HepG2 (cell line): ENCODE results near the gene CCDC50. TPM values are rescaled to one million over a fixed set of nuclear protein-coding genes. Genes with fewer than 3 reads are reported as not detected.

ENCODE experiments used
- ASH2L ChIP-seq: fragments of 300-600, 200-600 bp; sonication (generic); IDR thresholded peaks from 2 replicates; pipeline ENCODE4 v1.7.0; 2017; ENCODE audit warnings: low read depth, mild to moderate bottlenecking, moderate library complexity, mixed read lengths, low read length; ENCODE audit not compliant: insufficient read length
- HOXA9 ChIP-seq: sonication (generic); formaldehyde crosslinking; IDR thresholded peaks from 2 replicates; pipeline ENCODE4 v1.8.1; 2022; ENCODE audit warnings: missing genetic modification reagents, mild to moderate bottlenecking, moderate library complexity, borderline replicate concordance
- JUND ChIP-seq: sonication (generic); formaldehyde crosslinking; IDR thresholded peaks from 2 replicates; pipeline ENCODE4 v1.8.0; 2022; ENCODE audit warnings: mild to moderate bottlenecking, missing genetic modification reagents
- MEIS2 ChIP-seq: sonication (generic); formaldehyde crosslinking; IDR thresholded peaks from 2 replicates; pipeline ENCODE4 v1.9.0; 2021; ENCODE audit warnings: mild to moderate bottlenecking, missing genetic modification reagents
- MTERF4 ChIP-seq: sonication (generic); formaldehyde crosslinking; IDR thresholded peaks from 2 replicates; pipeline ENCODE4 v1.8.0; 2023; ENCODE audit warnings: mild to moderate bottlenecking, missing genetic modification reagents
- NFYC ChIP-seq: IDR thresholded peaks from 2 replicates; pipeline ENCODE4 v1.6.1; 2016; ENCODE audit warnings: missing genetic modification reagents, missing compliant biosample characterization
- NONO ChIP-seq, 2 experiments: fragments of 450-650 bp in 1 of 2; sonication (generic) in 1 of 2; formaldehyde crosslinking in 1 of 2; IDR thresholded peaks in 1 of 2; conservative IDR thresholded peaks in 1 of 2; 2 replicates each; pipeline versions ENCODE4 v1.6.1 to v1.8.0; 2017 to 2022; ENCODE audit warnings: mild to moderate bottlenecking in 1 of 2, missing genetic modification reagents in 1 of 2, moderate library complexity in 1 of 2
- PLRG1 ChIP-seq: fragments of 450-650 bp; conservative IDR thresholded peaks from 2 replicates; pipeline ENCODE4 v1.6.1; 2016
- RAD51 ChIP-seq: fragments of 450-650 bp; IDR thresholded peaks from 2 replicates; pipeline ENCODE4 v1.6.1; 2016; ENCODE audit warnings: borderline replicate concordance
- RBFOX2 ChIP-seq: fragments of 200-400 bp; formaldehyde crosslinking; IDR thresholded peaks from 2 replicates; pipeline ENCODE4 v1.6.1; 2017; ENCODE audit warnings: low read depth, mild to moderate bottlenecking, low read length
- REPIN1 ChIP-seq: sonication (generic); formaldehyde crosslinking; IDR thresholded peaks from 2 replicates; pipeline ENCODE4 v1.8.0; 2022; ENCODE audit warnings: missing genetic modification reagents, low read depth, mild to moderate bottlenecking, borderline replicate concordance
- SOX5 ChIP-seq: IDR thresholded peaks from 2 replicates; pipeline ENCODE4 v1.6.1; 2016; ENCODE audit warnings: borderline replicate concordance
- TCF12 ChIP-seq, 2 experiments: fragments of 450-650 bp in 1 of 2; sonication (generic) in 1 of 2; formaldehyde crosslinking in 1 of 2; IDR thresholded peaks; 2 replicates each; pipeline versions ENCODE4 v1.6.1 to v1.8.0; 2017 to 2022; ENCODE audit warnings: antibody characterized with exemption in 1 of 2, mild to moderate bottlenecking in 1 of 2, missing genetic modification reagents in 1 of 2, moderate library complexity in 1 of 2
- YEATS4 ChIP-seq: sonication (generic); formaldehyde crosslinking; IDR thresholded peaks from 2 replicates; pipeline ENCODE4 v1.4.0; 2020; ENCODE audit warnings: missing genetic modification reagents, borderline replicate concordance
- ZFP82 ChIP-seq: sonication (generic); formaldehyde crosslinking; IDR thresholded peaks from 2 replicates; pipeline ENCODE4 v1.5.1; 2020; ENCODE audit warnings: mild to moderate bottlenecking, missing genetic modification reagents, borderline replicate concordance
- ZNF230 ChIP-seq: sonication (generic); formaldehyde crosslinking; IDR thresholded peaks from 2 replicates; pipeline ENCODE4 v1.4.0; 2020; ENCODE audit warnings: mild to moderate bottlenecking, missing genetic modification reagents
- ZNF335 ChIP-seq: sonication (generic); formaldehyde crosslinking; IDR thresholded peaks from 2 replicates; pipeline ENCODE4 v1.4.0; 2020; ENCODE audit warnings: missing genetic modification reagents
- ZNF350 ChIP-seq: sonication (generic); formaldehyde crosslinking; IDR thresholded peaks from 2 replicates; pipeline ENCODE4 v1.4.0; 2020; ENCODE audit warnings: mild to moderate bottlenecking, low read depth, missing genetic modification reagents, borderline replicate concordance
- ZNF607 ChIP-seq: sonication (generic); formaldehyde crosslinking; IDR thresholded peaks from 2 replicates; pipeline ENCODE4 v1.5.1; 2020; ENCODE audit warnings: missing genetic modification reagents, mild to moderate bottlenecking, borderline replicate concordance
- ZNF788 ChIP-seq: sonication (generic); formaldehyde crosslinking; IDR thresholded peaks from 2 replicates; pipeline ENCODE4 v1.5.0; 2020; ENCODE audit warnings: mild to moderate bottlenecking, missing genetic modification reagents, borderline replicate concordance
- polyA plus RNA-seq, 8 experiments: library from polyadenylated mRNA; depleted of rRNA in 3 of 8; stranded (reverse) in 7 of 8; unstranded in 1 of 8; fragments of >200 nt; fragmentation: Illumina TruSeq in 4 of 8; extraction: Trizol in 4 of 8; gene quantifications; 2 replicates each; pipeline versions ENCODE4 v1.2.1 to v1.2.3, GENCODE V29; 2011 to 2016; ENCODE audit warnings: low read depth in 4 of 8, missing spikeins in 1 of 8, mixed read lengths in 1 of 8; ENCODE audit not compliant: insufficient read depth in 1 of 8
- total RNA-seq, 5 experiments: library from RNA; depleted of rRNA; stranded (reverse); fragments of >200 nt; fragmentation: Illumina TruSeq; extraction: Trizol; gene quantifications; 2 replicates each; pipeline ENCODE4 v1.2.3, GENCODE V29; 2016; ENCODE audit warnings: low read depth in 1 of 5
- TF ChIP-seq, protein P1 (sequence below): sonication (generic); formaldehyde crosslinking; IDR thresholded peaks from 2 replicates; pipeline ENCODE4 v1.4.0; 2020; ENCODE audit warnings: missing genetic modification reagents
- TF ChIP-seq, protein P2 (sequence below): sonication (generic); formaldehyde crosslinking; IDR thresholded peaks from 2 replicates; pipeline ENCODE4 v1.4.0; 2020; ENCODE audit warnings: missing genetic modification reagents

Gene CCDC50
- total and polyA plus RNA-seq, 2 of the 13 experiments (the other 11 are each of a cell fraction or from before 2014, with no cell fraction given): 47.6 to 66.4 TPM

GRCh38 chr3:191328962-191329653 lies at the start of gene CCDC50 (continued):
- TF ChIP-seq ZNF788 (CRISPR knock-in tag) (peak; percentile 85; the same call in 1 of the 2 replicates), ZNF350 (peak; percentile 52; the same call in 1 of the 2 replicates), ASH2L (peak; percentile 86), ZFP82 (CRISPR knock-in tag) (peak; percentile 92), RAD51 (no peak), PLRG1 (no peak), ZNF607 (CRISPR knock-in tag) (peak; percentile 76), MEIS2 (CRISPR knock-in tag) (peak; percentile 78; the same call in 1 of the 2 replicates), RBFOX2 (peak; percentile 92), ZNF335 (CRISPR knock-in tag) (no peak), HOXA9 (CRISPR knock-in tag) (peak; percentile 86), NONO (IDR thresholded peaks at IDR 0.05) (no peak), NONO (CRISPR knock-in tag; conservative IDR thresholded peaks at IDR 0.05) (peak; percentile 94), REPIN1 (CRISPR knock-in tag) (peak; percentile 93), MTERF4 (CRISPR knock-in tag) (peak; percentile 44), ZNF230 (CRISPR knock-in tag) (no peak), JUND (CRISPR knock-in tag) (peak; percentile 60; the same call in 1 of the 2 replicates), TCF12 (IDR thresholded peaks at IDR 0.05) (no peak), TCF12 (CRISPR knock-in tag; IDR thresholded peaks at IDR 0.05) (peak; percentile 89), NFYC (CRISPR knock-in tag) (peak; percentile 39; the same call in 1 of the 2 replicates), SOX5 (peak; percentile 64; the same call in 1 of the 2 replicates), YEATS4 (CRISPR knock-in tag) (peak; percentile 93)
- TF ChIP-seq, protein P1, sequence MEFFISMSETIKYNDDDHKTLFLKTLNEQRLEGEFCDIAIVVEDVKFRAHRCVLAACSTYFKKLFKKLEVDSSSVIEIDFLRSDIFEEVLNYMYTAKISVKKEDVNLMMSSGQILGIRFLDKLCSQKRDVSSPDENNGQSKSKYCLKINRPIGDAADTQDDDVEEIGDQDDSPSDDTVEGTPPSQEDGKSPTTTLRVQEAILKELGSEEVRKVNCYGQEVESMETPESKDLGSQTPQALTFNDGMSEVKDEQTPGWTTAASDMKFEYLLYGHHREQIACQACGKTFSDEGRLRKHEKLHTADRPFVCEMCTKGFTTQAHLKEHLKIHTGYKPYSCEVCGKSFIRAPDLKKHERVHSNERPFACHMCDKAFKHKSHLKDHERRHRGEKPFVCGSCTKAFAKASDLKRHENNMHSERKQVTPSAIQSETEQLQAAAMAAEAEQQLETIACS (CRISPR knock-in tag): 0 out of 2 replicates have a peak, but pooled peaks have one; percentile 31
- TF ChIP-seq, protein P2, sequence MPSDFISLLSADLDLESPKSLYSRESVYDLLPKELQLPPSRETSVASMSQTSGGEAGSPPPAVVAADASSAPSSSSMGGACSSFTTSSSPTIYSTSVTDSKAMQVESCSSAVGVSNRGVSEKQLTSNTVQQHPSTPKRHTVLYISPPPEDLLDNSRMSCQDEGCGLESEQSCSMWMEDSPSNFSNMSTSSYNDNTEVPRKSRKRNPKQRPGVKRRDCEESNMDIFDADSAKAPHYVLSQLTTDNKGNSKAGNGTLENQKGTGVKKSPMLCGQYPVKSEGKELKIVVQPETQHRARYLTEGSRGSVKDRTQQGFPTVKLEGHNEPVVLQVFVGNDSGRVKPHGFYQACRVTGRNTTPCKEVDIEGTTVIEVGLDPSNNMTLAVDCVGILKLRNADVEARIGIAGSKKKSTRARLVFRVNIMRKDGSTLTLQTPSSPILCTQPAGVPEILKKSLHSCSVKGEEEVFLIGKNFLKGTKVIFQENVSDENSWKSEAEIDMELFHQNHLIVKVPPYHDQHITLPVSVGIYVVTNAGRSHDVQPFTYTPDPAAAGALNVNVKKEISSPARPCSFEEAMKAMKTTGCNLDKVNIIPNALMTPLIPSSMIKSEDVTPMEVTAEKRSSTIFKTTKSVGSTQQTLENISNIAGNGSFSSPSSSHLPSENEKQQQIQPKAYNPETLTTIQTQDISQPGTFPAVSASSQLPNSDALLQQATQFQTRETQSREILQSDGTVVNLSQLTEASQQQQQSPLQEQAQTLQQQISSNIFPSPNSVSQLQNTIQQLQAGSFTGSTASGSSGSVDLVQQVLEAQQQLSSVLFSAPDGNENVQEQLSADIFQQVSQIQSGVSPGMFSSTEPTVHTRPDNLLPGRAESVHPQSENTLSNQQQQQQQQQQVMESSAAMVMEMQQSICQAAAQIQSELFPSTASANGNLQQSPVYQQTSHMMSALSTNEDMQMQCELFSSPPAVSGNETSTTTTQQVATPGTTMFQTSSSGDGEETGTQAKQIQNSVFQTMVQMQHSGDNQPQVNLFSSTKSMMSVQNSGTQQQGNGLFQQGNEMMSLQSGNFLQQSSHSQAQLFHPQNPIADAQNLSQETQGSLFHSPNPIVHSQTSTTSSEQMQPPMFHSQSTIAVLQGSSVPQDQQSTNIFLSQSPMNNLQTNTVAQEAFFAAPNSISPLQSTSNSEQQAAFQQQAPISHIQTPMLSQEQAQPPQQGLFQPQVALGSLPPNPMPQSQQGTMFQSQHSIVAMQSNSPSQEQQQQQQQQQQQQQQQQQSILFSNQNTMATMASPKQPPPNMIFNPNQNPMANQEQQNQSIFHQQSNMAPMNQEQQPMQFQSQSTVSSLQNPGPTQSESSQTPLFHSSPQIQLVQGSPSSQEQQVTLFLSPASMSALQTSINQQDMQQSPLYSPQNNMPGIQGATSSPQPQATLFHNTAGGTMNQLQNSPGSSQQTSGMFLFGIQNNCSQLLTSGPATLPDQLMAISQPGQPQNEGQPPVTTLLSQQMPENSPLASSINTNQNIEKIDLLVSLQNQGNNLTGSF: no peak
